Sigmoid colon (tissue), 4 donors: ENCODE measurements around the gene CTNNA1.

Source experiments
- EP300 ChIP-seq, 4 donors: sonication (generic); formaldehyde crosslinking; IDR thresholded peaks; one replicate each; pipeline ENCODE4 v1.6.1; 2017; ENCODE audit warnings: antibody characterized with exemption in 4 of 4
- POLR2A ChIP-seq, 2 donors: fragments of 450-650 bp; IDR thresholded peaks; one replicate each; pipeline ENCODE4 v1.6.1; 2016; ENCODE audit warnings: antibody characterized with exemption in 2 of 2, mild to moderate bottlenecking in 2 of 2, moderate library complexity in 2 of 2
- POLR2AphosphoS5 ChIP-seq, 4 donors: sonication (generic); formaldehyde crosslinking; IDR thresholded peaks; one replicate each; pipeline ENCODE4 v1.6.1; 2017; ENCODE audit warnings: antibody characterized with exemption in 4 of 4
- TF ChIP-seq, protein P1 (sequence below), 4 experiments: fragments of 450-650 bp in 3 of 4; fragments of 200-600 bp in 1 of 4; IDR thresholded peaks; one replicate each; pipeline ENCODE4 v1.5.1; 2016 to 2019; ENCODE audit warnings: antibody characterized with exemption in 4 of 4, mild to moderate bottlenecking in 3 of 4, moderate library complexity in 2 of 4

- TF ChIP-seq, protein P1, sequence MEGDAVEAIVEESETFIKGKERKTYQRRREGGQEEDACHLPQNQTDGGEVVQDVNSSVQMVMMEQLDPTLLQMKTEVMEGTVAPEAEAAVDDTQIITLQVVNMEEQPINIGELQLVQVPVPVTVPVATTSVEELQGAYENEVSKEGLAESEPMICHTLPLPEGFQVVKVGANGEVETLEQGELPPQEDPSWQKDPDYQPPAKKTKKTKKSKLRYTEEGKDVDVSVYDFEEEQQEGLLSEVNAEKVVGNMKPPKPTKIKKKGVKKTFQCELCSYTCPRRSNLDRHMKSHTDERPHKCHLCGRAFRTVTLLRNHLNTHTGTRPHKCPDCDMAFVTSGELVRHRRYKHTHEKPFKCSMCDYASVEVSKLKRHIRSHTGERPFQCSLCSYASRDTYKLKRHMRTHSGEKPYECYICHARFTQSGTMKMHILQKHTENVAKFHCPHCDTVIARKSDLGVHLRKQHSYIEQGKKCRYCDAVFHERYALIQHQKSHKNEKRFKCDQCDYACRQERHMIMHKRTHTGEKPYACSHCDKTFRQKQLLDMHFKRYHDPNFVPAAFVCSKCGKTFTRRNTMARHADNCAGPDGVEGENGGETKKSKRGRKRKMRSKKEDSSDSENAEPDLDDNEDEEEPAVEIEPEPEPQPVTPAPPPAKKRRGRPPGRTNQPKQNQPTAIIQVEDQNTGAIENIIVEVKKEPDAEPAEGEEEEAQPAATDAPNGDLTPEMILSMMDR (IDR thresholded peaks at IDR 0.05), result no peak
- no peak for TF ChIP-seq POLR2A (IDR thresholded peaks at IDR 0.05)
- TF ChIP-seq POLR2AphosphoS5 (IDR thresholded peaks at IDR 0.05), result no peak
- no peak for TF ChIP-seq EP300 (IDR thresholded peaks at IDR 0.05)
Observed at GRCh38 chr5:138792195-138792790, 39.1 kb downstream of the CTNNA1 start.
